Measurements from ENCODE around the gene KCNH1.

DNA sequence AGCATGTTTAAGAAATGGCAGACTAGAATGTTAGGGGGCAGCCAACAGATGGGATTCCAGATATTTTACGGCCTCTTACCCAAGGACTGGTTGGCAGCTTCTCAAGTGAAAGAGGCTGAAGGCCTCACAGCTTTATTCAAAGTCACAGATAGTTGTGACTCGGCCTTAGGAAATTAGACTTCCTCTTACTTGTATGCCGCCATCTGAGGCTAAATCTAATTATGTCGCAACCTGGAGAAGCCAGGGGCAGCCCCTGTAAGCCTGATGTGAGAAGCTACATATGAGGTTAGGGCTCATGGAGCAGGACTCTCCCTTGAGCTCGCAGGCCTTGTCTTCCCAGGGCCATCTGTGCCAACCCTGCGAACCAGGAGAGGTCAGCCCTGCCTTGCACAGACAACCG, 452.8 kb downstream of the KCNH1 start:
- TF ChIP-seq GABPA (IDR thresholded peaks at IDR 0.05 in 1 of 2, conservative IDR thresholded peaks at IDR 0.05 in 1 of 2) (no peak), RAD21 (IDR thresholded peaks at IDR 0.05) (no peak), TAF1 (conservative IDR thresholded peaks at IDR 0.05) (no peak), SP1 (IDR thresholded peaks at IDR 0.05) (no peak)
- TF ChIP-seq, protein P1, sequence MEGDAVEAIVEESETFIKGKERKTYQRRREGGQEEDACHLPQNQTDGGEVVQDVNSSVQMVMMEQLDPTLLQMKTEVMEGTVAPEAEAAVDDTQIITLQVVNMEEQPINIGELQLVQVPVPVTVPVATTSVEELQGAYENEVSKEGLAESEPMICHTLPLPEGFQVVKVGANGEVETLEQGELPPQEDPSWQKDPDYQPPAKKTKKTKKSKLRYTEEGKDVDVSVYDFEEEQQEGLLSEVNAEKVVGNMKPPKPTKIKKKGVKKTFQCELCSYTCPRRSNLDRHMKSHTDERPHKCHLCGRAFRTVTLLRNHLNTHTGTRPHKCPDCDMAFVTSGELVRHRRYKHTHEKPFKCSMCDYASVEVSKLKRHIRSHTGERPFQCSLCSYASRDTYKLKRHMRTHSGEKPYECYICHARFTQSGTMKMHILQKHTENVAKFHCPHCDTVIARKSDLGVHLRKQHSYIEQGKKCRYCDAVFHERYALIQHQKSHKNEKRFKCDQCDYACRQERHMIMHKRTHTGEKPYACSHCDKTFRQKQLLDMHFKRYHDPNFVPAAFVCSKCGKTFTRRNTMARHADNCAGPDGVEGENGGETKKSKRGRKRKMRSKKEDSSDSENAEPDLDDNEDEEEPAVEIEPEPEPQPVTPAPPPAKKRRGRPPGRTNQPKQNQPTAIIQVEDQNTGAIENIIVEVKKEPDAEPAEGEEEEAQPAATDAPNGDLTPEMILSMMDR (IDR thresholded peaks at IDR 0.05; ENCODE audit: low read depth, low read length, missing input control) = no peak
- TF ChIP-seq, protein P2, sequence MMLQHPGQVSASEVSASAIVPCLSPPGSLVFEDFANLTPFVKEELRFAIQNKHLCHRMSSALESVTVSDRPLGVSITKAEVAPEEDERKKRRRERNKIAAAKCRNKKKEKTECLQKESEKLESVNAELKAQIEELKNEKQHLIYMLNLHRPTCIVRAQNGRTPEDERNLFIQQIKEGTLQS (IDR thresholded peaks at IDR 0.05) = no peak
